T-helper 17 cell (primary cell): ENCODE measurements around the gene CLP1. TPM values are rescaled to one million over a fixed set of nuclear protein-coding genes. Genes with fewer than 3 reads are reported as not detected.
"Not testable (repeated sequence)": the region's sequence is repeated elsewhere in the genome, so short reads cannot be mapped to it uniquely, and the experiment has no call there.

Experiments used
- ATAC-seq: fragments of 150-1000 bp; cut with Tn5 transposase; 2 replicates; pipeline ENCODE4 v1.10.0; 2021; ENCODE audit warnings: mild to moderate bottlenecking, moderate library complexity
- DNase-seq, 3 donors: peaks; one replicate each; pipeline versions ENCODE4 v3.0.0 to v3.0.0-alpha.2; 2020 to 2021
- H3K9me3 ChIP-seq: one replicate; pipeline ENCODE4 v1.7.0; 2013; ENCODE audit warnings: low read length, mild to moderate bottlenecking; ENCODE audit not compliant: control insufficient read depth, poor library complexity, severe bottlenecking
- H3K27ac Mint-ChIP-seq: one replicate; pipeline ENCODE4 v1.8.0; 2022; ENCODE audit warnings: mild to moderate bottlenecking, moderate library complexity, mixed read lengths
- H3K27me3 Mint-ChIP-seq: one replicate; pipeline ENCODE4 v1.8.0; 2022; ENCODE audit warnings: mixed read lengths
- H3K36me3 Mint-ChIP-seq: one replicate; pipeline ENCODE4 v1.8.0; 2022; ENCODE audit warnings: low read depth, mixed read lengths
- H3K4me1 Mint-ChIP-seq: one replicate; pipeline ENCODE4 v1.8.0; 2022; ENCODE audit warnings: mild to moderate bottlenecking, mixed read lengths
- H3K4me3 Mint-ChIP-seq: one replicate; pipeline ENCODE4 v1.8.0; 2022; ENCODE audit warnings: mild to moderate bottlenecking, moderate library complexity, mixed read lengths
- total RNA-seq, 4 donors: library from RNA in 2 of 4; stranded (reverse) in 2 of 4; gene quantifications; one replicate each; pipeline ENCODE4 v1.2.3 and lab custom pipeline; 2022 to 2026

CLP1 gene
- total RNA-seq, 2 donors from 2014 or later: 11.7 to 22.7 TPM

- H3K9me3 ChIP-seq, H3K27me3 Mint-ChIP-seq, DNase-seq, H3K4me3 Mint-ChIP-seq, H3K27ac Mint-ChIP-seq, ATAC-seq: not testable (repeated sequence)
- Mint-ChIP-seq H3K36me3 (peaks cover 13% of the 10 kb centered on the region), H3K4me1 (peaks cover 10% of the 10 kb centered on the region)
Observed at GRCh38 chr11:57690474-57690873, 32.9 kb downstream of the CLP1 start.

- ATAC-seq (no peak), DNase-seq (no peak)
- Mint-ChIP-seq H3K4me3 (no peak overlapping the region), H3K27ac (no peak overlapping the region), H3K36me3 (peaks cover 7% of the 10 kb centered on the region), H3K4me1 (no peaks in the 10 kb centered on the region), H3K27me3 (no peaks in the 10 kb centered on the region)
- H3K9me3 ChIP-seq: no peaks in the 10 kb centered on the region
Observed at GRCh38 chr11:57698843-57699365, 41.3 kb downstream of the CLP1 start.

- no peak for DNase-seq
- Mint-ChIP-seq H3K27me3 (no peaks in the 10 kb centered on the region), H3K27ac (peak overlapping the region; percentile 2), H3K4me3 (no peak overlapping the region), H3K4me1 (no peaks in the 10 kb centered on the region), H3K36me3 (peaks cover 10% of the 10 kb centered on the region)
- H3K9me3 ChIP-seq: no peaks in the 10 kb centered on the region
- ATAC-seq: peak; percentile 28
Observed at GRCh38 chr11:57699813-57700212, 42.3 kb downstream of the CLP1 start.

- no peaks in the 10 kb centered on the region for H3K9me3 ChIP-seq
- H3K36me3 Mint-ChIP-seq: peaks cover 10% of the 10 kb centered on the region
- no peaks in the 10 kb centered on the region for H3K27me3 Mint-ChIP-seq
- H3K4me1 Mint-ChIP-seq: no peaks in the 10 kb centered on the region
- no peak overlapping the region for H3K4me3 Mint-ChIP-seq
- DNase-seq (no peak), ATAC-seq (no peak)
- no peak overlapping the region for H3K27ac Mint-ChIP-seq
Observed at GRCh38 chr11:57700425-57700824, 42.9 kb downstream of the CLP1 start.

- Mint-ChIP-seq H3K4me1 (peaks cover 6% of the 10 kb centered on the region), H3K4me3 (no peak overlapping the region), H3K36me3 (peaks cover 8% of the 10 kb centered on the region), H3K27ac (no peak overlapping the region), H3K27me3 (no peaks in the 10 kb centered on the region)
- H3K9me3 ChIP-seq: no peaks in the 10 kb centered on the region
- DNase-seq: no peak
- ATAC-seq: no peak
Observed at GRCh38 chr11:57703341-57703740, 45.8 kb downstream of the CLP1 start.

GRCh38 chr11:57704932-57705331 lies 47.4 kb downstream of the CLP1 start:
- H3K27ac Mint-ChIP-seq: peak overlapping the region; percentile 67
- ATAC-seq: no peak
- H3K9me3 ChIP-seq: no peaks in the 10 kb centered on the region
- peaks cover 11% of the 10 kb centered on the region for H3K4me1 Mint-ChIP-seq
- H3K36me3 Mint-ChIP-seq: peaks cover 7% of the 10 kb centered on the region
- no peak overlapping the region for H3K4me3 Mint-ChIP-seq
- no peaks in the 10 kb centered on the region for H3K27me3 Mint-ChIP-seq
- DNase-seq: no peak

- H3K4me1 Mint-ChIP-seq: peaks cover 13% of the 10 kb centered on the region
- H3K27ac Mint-ChIP-seq, H3K36me3 Mint-ChIP-seq, H3K27me3 Mint-ChIP-seq, H3K9me3 ChIP-seq, H3K4me3 Mint-ChIP-seq, ATAC-seq, DNase-seq: not testable (repeated sequence)
Observed at GRCh38 chr11:57705432-57705831, 47.9 kb downstream of the CLP1 start.

- Mint-ChIP-seq H3K27me3 (no peaks in the 10 kb centered on the region), H3K4me3 (no peak overlapping the region), H3K36me3 (peaks cover 4% of the 10 kb centered on the region), H3K27ac (peak overlapping the region; percentile 96), H3K4me1 (peaks cover 36% of the 10 kb centered on the region)
- ATAC-seq: no peak
- DNase-seq: no peak
- no peaks in the 10 kb centered on the region for H3K9me3 ChIP-seq
Observed at GRCh38 chr11:57709802-57710367, 52.3 kb downstream of the CLP1 start.

Other genes starting within 250 kb of the CLP1 start
- gene SLC43A3, start 230.6 kb upstream of the CLP1 start, total RNA-seq: 10 to 100 TPM; 12.1 to 13.8 TPM
- under 1 TPM in 1 of 2 donors, not detected in 1; 0.23 TPM for gene RTN4RL2, start 197.2 kb upstream of the CLP1 start, total RNA-seq
- 1 to 10 TPM; 7.8 to 8.0 TPM for gene SLC43A1, start 142.1 kb upstream of the CLP1 start, total RNA-seq
- gene TIMM10, start 127.0 kb upstream of the CLP1 start, total RNA-seq: 10 to 100 TPM; 17.0 to 19.1 TPM
- not detected for gene SMTNL1, start 120.2 kb upstream of the CLP1 start, total RNA-seq
- 10 to 100 TPM; 58.9 to 64.1 TPM for gene UBE2L6, start 90.1 kb upstream of the CLP1 start, total RNA-seq
- gene SERPING1, start 60.1 kb upstream of the CLP1 start, total RNA-seq: under 1 TPM in 1 of 2 donors, not detected in 1; 0.57 TPM
- gene YPEL4, start 7.8 kb upstream of the CLP1 start, total RNA-seq: 1 to 10 TPM; 1.2 to 1.8 TPM
- gene ZDHHC5, start 10.4 kb downstream of the CLP1 start, total RNA-seq: 10 to 100 TPM; 51.9 to 55.6 TPM
- gene MED19, start 54.5 kb downstream of the CLP1 start, total RNA-seq: 10 to 100 TPM; 16.6 to 18.1 TPM
- 10 to 100 TPM; 38.3 to 44.0 TPM for gene TMX2, start 54.8 kb downstream of the CLP1 start, total RNA-seq
- gene SELENOH, start 83.7 kb downstream of the CLP1 start, total RNA-seq: 10 to 100 TPM; 70.0 to 72.6 TPM
- not detected for gene BTBD18, start 94.1 kb downstream of the CLP1 start, total RNA-seq
- gene CTNND1, start 104.0 kb downstream of the CLP1 start, total RNA-seq: 10 to 100 TPM in 1 of 2 donors, 1 to 10 TPM in 1; 9.9 to 14.1 TPM